Esophagus muscularis mucosa (tissue), 4 donors: ENCODE data around the gene PIK3CD. TPM values are rescaled to one million over a fixed set of nuclear protein-coding genes. Genes with fewer than 3 reads are reported as not detected.

Experiments used
- DNase-seq: peaks from one replicate; pipeline ENCODE4 v3.0.0-alpha.2; 2017; ENCODE audit errors: extremely low spot score
- H3K27ac ChIP-seq, 4 donors: fragments of 200-600 bp; sonication (generic); replicated peaks in 1 of 4; 1 replicate in 3 of 4; 2 replicates in 1 of 4; pipeline ENCODE4 v1.5.1; 2016 to 2019; ENCODE audit warnings: mild to moderate bottlenecking in 1 of 4
- H3K27me3 ChIP-seq, 4 donors: fragments of 200-600 bp; sonication (generic); one replicate each; pipeline versions ENCODE4 v1.5.1 to v1.6.0; 2016 to 2019
- H3K36me3 ChIP-seq, 4 donors: fragments of 200-600 bp; sonication (generic); one replicate each; pipeline ENCODE4 v1.5.1; 2016 to 2019
- H3K4me1 ChIP-seq, 4 donors: fragments of 200-600 bp; sonication (generic); one replicate each; pipeline ENCODE4 v1.5.1; 2016 to 2019
- H3K4me3 ChIP-seq, 4 donors: fragments of 200-600 bp; sonication (generic); 1 replicate in 2 of 4; 2 replicates in 2 of 4; pipeline ENCODE4 v1.5.1; 2016 to 2019; ENCODE audit warnings: mild to moderate bottlenecking in 4 of 4, moderate library complexity in 1 of 4
- H3K9me3 ChIP-seq, 4 donors: fragments of 200-600 bp; sonication (generic); 1 replicate in 3 of 4; 2 replicates in 1 of 4; pipeline ENCODE4 v1.5.1; 2016 to 2019
- CTCF ChIP-seq, 3 experiments: fragments of 200-600 bp in 2 of 3; fragments of 450-650 bp in 1 of 3; sonication (generic) in 2 of 3; IDR thresholded peaks; one replicate each; pipeline ENCODE4 v1.5.1; 2017 to 2019; ENCODE audit warnings: antibody characterized with exemption in 3 of 3, mild to moderate bottlenecking in 2 of 3, moderate library complexity in 1 of 3
- EP300 ChIP-seq: sonication (generic); formaldehyde crosslinking; IDR thresholded peaks from one replicate; pipeline ENCODE4 v1.6.1; 2017; ENCODE audit warnings: antibody characterized with exemption
- POLR2A ChIP-seq: fragments of 450-650 bp; IDR thresholded peaks from one replicate; pipeline ENCODE4 v1.6.1; 2017; ENCODE audit warnings: antibody characterized with exemption, moderate library complexity, mild to moderate bottlenecking, low read depth
- POLR2AphosphoS5 ChIP-seq, 2 donors: sonication (generic); formaldehyde crosslinking; IDR thresholded peaks; one replicate each; pipeline ENCODE4 v1.6.1; 2017; ENCODE audit warnings: antibody characterized with exemption in 2 of 2
- WGBS: methylation state at CpG from one replicate; pipeline ENCODE4 v1.1.5; 2018; 5-methylcytosine and 5-hydroxymethylcytosine counted together
- intact Hi-C: fragments of 100-400 bp; cut with DNase I; formaldehyde crosslinking; loops from one replicate; pipeline ENCODE4 v1.15.1; 2023
- total RNA-seq, 4 donors: library from RNA; depleted of rRNA; stranded (reverse); fragments of >200 nt; gene quantifications; one replicate each; pipeline versions ENCODE4 v1.1.0 to v1.2.1, GENCODE V29; 2016

PIK3CD gene
- total RNA-seq, 4 donors from 2014 or later = 7.9 to 30.4 (median 13.9) TPM

DNA sequence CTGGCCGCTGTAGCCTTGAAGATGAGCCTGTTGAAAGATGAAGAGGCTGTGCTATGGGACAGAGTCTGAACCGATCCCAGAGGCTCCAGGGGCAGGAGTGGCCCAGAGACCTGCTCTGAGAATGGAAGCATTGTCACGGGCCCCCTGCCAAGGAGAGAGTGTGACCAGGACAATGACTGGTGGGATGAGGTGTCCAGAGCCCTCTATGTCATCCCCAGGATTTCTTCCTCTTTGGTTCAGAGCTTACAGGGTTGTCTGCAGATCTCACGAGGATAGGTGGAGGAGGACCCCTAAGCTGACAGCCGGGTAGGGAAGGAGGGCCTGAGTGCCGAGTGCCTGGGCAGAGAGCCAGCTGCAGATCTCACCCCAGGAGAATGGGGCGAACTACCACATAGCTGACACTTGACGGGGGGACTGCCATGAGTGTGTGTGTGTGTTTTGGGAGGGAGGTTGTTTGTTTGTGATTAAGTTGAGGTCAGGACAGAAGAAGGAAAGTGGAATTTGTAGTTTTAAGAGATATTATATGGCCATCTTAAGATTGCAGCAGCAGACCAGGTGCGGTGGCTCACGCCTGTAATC, 25.4 kb downstream of the PIK3CD start:
- WGBS = 67% methylated on average over 10 of the region's 10 CpGs
- Histone ChIP-seq H3K36me3 (no peaks in the 10 kb centered on the region), H3K27ac (no peak overlapping the region), H3K4me1 (no peaks in the 10 kb centered on the region), H3K9me3 (no peaks in the 10 kb centered on the region), H3K27me3 (no peaks in the 10 kb centered on the region), H3K4me3 (no peak overlapping the region)
- intact Hi-C loops = no loop called here
- TF ChIP-seq POLR2A (no peak), EP300 (no peak), POLR2AphosphoS5 (IDR thresholded peaks at IDR 0.05) (no peak), CTCF (IDR thresholded peaks at IDR 0.05) (no peak)
- DNase-seq = no peak

- Histone ChIP-seq H3K9me3 (no peaks in the 10 kb centered on the region), H3K4me1 (no peaks in the 10 kb centered on the region), H3K36me3 (no peaks in the 10 kb centered on the region), H3K27me3 (no peaks in the 10 kb centered on the region), H3K27ac (no peak overlapping the region), H3K4me3 (no peak overlapping the region)
- WGBS = 93% methylated on average over 2 of the region's 2 CpGs
- no peak for DNase-seq
- intact Hi-C loops = no loop called here
- TF ChIP-seq CTCF (IDR thresholded peaks at IDR 0.05) = no peak
Measured at GRCh38 chr1:9680091-9680490, 28.6 kb downstream of the PIK3CD start.

GRCh38 chr1:9680828-9681227, 29.3 kb downstream of the PIK3CD start:
- no peaks in the 10 kb centered on the region for H3K9me3 ChIP-seq
- no peaks in the 10 kb centered on the region for H3K36me3 ChIP-seq
- DNase-seq = no peak
- no peak overlapping the region for H3K4me3 ChIP-seq
- TF ChIP-seq CTCF (IDR thresholded peaks at IDR 0.05) (no peak), POLR2A (no peak), POLR2AphosphoS5 (IDR thresholded peaks at IDR 0.05) (no peak), EP300 (no peak)
- 94% methylated on average over 3 of the region's 6 CpGs for WGBS
- H3K27ac ChIP-seq = no peak overlapping the region
- intact Hi-C loops = no loop called here
- no peaks in the 10 kb centered on the region for H3K27me3 ChIP-seq
- no peaks in the 10 kb centered on the region for H3K4me1 ChIP-seq

DNA sequence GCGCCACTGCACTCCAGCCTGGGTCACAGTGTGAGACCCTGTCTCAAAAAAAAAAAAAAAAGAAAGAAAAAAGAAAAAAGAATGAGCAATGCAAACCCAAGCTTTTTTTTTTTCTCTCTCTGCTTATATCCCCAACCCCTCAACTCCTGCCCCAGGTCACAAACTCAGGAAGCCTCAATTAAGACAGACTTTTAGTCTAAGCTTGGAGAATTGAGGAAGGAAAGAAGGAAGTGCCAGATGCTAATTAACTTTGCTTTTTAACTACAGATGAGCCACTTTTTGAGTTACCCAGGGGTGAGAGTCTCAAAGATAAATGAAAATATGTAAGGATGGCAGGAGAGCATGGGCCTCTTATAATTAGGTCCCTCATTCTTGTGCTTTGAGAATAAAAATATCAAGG, 33.3 kb downstream of the PIK3CD start:
- intact Hi-C loops = loop anchor here (5.0 kb wide), 1 partner anchor 58 kb away; no protein-coding TSS in a partner anchor
- Histone ChIP-seq H3K4me3 (no peak overlapping the region), H3K27ac (no peak overlapping the region), H3K9me3 (no peaks in the 10 kb centered on the region), H3K36me3 (no peaks in the 10 kb centered on the region), H3K4me1 (peaks cover 20 to 29% (median 25%) of the 10 kb centered on the region in 4 donors), H3K27me3 (no peaks in the 10 kb centered on the region)
- DNase-seq = no peak
- TF ChIP-seq EP300 (no peak), CTCF (IDR thresholded peaks at IDR 0.05) (no peak), POLR2A (no peak), POLR2AphosphoS5 (IDR thresholded peaks at IDR 0.05) (no peak)
- 100% methylated on average over 1 of the region's 1 CpG for WGBS
